Glutamatergic neuron (in vitro differentiated cells): ENCODE data around the gene MAP4K5. TPM values are rescaled to one million over a fixed set of nuclear protein-coding genes. Genes with fewer than 3 reads are reported as not detected.

ENCODE experiments used
- DNase-seq: peaks from one replicate; pipeline ENCODE4 v3.0.0; 2022
- H3K27ac Mint-ChIP-seq: one replicate; pipeline ENCODE4 v1.8.0; 2020; ENCODE audit warnings: mild to moderate bottlenecking, mixed read lengths, inconsistent platforms; ENCODE audit not compliant: unreplicated experiment
- H3K27me3 Mint-ChIP-seq: one replicate; pipeline ENCODE4 v1.8.0; 2020; ENCODE audit warnings: mild to moderate bottlenecking, moderate library complexity, mixed read lengths, inconsistent platforms; ENCODE audit not compliant: unreplicated experiment
- H3K36me3 Mint-ChIP-seq: one replicate; pipeline ENCODE4 v1.8.0; 2020; ENCODE audit warnings: mild to moderate bottlenecking, mixed read lengths, inconsistent platforms; ENCODE audit not compliant: unreplicated experiment
- H3K4me1 Mint-ChIP-seq: one replicate; pipeline ENCODE4 v1.8.0; 2020; ENCODE audit warnings: mild to moderate bottlenecking, low read depth, mixed read lengths, inconsistent platforms; ENCODE audit not compliant: unreplicated experiment
- H3K4me3 Mint-ChIP-seq: one replicate; pipeline ENCODE4 v1.8.0; 2020; ENCODE audit warnings: mild to moderate bottlenecking, mixed read lengths, inconsistent platforms; ENCODE audit not compliant: unreplicated experiment
- H3K9me3 Mint-ChIP-seq: one replicate; pipeline ENCODE4 v1.8.0; 2020; ENCODE audit warnings: mild to moderate bottlenecking, moderate library complexity, mixed read lengths, inconsistent platforms; ENCODE audit not compliant: unreplicated experiment
- total RNA-seq: library from RNA; stranded (reverse); fragmentation: NEBNext Ultra II Directional; extraction: Animal tissue kit (Norgen Biotek cat#: 25700); gene quantifications from one replicate; pipeline ENCODE4 v1.2.1, GENCODE V29; 2021; ENCODE audit not compliant: unreplicated experiment
- TF ChIP-seq, protein P1 (sequence below): fragments of 200-600 bp; sonication (generic); IDR thresholded peaks from one replicate; pipeline ENCODE4 v1.5.0; 2021; ENCODE audit not compliant: partially characterized antibody, unreplicated experiment

MAP4K5 gene
- total RNA-seq, 1 donor from 2014 or later, result 99.5 TPM

DNA sequence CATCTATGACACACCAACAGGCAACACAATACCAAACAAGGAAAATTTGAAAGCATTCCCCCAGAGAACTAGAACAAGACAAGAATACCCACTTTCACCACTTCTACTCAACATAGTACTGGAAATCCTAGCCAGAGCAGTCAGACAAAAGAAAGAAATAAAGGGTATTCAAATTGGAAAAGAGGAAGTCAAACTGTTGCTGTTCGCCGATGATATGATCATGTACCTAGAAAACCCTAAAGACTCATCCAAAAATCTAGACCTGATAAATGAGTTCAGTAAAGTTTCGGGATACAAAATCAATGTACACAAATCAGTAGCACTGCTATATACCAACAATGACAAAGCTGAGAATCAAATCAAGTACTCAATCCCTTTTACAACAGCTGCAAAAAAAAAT lies 19.5 kb upstream of the MAP4K5 start:
- H3K9me3 Mint-ChIP-seq, result no peaks in the 10 kb centered on the region
- no peaks in the 10 kb centered on the region for H3K36me3 Mint-ChIP-seq
- H3K27ac Mint-ChIP-seq, result no peak overlapping the region
- H3K4me3 Mint-ChIP-seq, result no peak overlapping the region
- TF ChIP-seq, protein P1, sequence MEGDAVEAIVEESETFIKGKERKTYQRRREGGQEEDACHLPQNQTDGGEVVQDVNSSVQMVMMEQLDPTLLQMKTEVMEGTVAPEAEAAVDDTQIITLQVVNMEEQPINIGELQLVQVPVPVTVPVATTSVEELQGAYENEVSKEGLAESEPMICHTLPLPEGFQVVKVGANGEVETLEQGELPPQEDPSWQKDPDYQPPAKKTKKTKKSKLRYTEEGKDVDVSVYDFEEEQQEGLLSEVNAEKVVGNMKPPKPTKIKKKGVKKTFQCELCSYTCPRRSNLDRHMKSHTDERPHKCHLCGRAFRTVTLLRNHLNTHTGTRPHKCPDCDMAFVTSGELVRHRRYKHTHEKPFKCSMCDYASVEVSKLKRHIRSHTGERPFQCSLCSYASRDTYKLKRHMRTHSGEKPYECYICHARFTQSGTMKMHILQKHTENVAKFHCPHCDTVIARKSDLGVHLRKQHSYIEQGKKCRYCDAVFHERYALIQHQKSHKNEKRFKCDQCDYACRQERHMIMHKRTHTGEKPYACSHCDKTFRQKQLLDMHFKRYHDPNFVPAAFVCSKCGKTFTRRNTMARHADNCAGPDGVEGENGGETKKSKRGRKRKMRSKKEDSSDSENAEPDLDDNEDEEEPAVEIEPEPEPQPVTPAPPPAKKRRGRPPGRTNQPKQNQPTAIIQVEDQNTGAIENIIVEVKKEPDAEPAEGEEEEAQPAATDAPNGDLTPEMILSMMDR, result no peak
- no peak for DNase-seq
- H3K27me3 Mint-ChIP-seq, result no peaks in the 10 kb centered on the region
- no peaks in the 10 kb centered on the region for H3K4me1 Mint-ChIP-seq

DNA sequence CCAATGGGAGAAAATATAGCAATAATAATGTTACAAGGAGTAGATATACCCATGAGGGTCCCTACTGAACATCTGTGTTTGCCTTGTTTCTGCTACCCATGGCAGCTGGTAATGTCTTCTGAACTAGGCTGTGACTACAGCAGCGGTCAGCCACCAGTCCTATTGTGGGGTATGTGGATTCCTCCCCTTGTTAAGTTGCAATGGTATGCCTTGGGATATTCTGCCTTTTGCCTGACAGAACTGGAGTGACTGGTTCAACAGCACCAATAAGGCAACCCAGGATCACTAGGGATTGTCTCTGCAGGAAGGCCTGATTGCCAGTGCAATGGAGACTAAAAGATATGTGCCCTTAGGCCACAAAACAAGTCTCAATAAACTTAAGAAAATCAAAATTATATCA lies 17.9 kb upstream of the MAP4K5 start:
- no peak overlapping the region for H3K4me3 Mint-ChIP-seq
- no peak overlapping the region for H3K27ac Mint-ChIP-seq
- no peak for DNase-seq
- peaks cover 2% of the 10 kb centered on the region for H3K27me3 Mint-ChIP-seq
- TF ChIP-seq, protein P1, result no peak
- no peaks in the 10 kb centered on the region for H3K36me3 Mint-ChIP-seq
- H3K4me1 Mint-ChIP-seq, result no peaks in the 10 kb centered on the region
- H3K9me3 Mint-ChIP-seq, result no peaks in the 10 kb centered on the region

DNA sequence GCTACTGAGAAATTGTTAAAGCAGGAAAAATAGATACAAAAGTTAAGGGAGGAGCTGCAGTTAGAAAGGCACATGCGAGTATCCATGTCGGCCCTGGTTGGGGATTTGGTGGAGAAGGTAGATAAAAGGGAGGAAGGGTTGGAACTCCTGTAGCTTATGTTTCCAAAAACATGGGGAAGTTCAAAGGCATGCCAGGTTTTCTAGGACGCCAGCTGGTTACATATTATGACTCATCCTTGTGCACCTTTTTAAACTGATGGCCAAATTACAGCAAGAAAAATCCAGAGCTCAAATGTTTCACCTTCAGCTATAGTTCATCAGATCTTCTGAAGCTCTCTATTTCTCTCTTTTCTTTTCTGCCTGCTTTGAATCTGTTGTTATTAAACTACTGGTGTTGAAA lies 13.2 kb upstream of the MAP4K5 start:
- peaks cover 3% of the 10 kb centered on the region for H3K27me3 Mint-ChIP-seq
- TF ChIP-seq, protein P1, result no peak
- DNase-seq, result no peak
- H3K27ac Mint-ChIP-seq, result no peak overlapping the region
- no peak overlapping the region for H3K4me3 Mint-ChIP-seq
- H3K4me1 Mint-ChIP-seq, result no peaks in the 10 kb centered on the region
- H3K9me3 Mint-ChIP-seq, result no peaks in the 10 kb centered on the region
- H3K36me3 Mint-ChIP-seq, result no peaks in the 10 kb centered on the region

DNA sequence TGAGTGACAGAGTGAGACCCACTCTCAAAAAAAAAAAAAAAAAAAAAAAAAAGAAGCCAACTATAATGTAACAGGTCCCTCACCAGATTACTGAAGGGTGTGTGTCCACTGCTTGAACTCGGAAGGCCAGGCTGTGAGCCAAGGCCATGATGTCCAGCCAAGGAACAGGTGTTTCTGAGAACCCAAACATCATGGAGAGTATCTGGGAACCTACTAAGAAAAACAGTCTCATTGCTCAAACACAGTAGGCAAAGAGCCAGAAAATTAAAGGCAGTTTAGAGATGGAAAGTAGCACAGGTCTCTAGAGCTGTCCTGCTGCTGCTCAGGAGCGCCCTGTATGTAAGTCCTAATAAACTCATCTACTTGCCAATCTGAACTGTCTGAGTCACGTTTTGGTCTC lies 12.5 kb upstream of the MAP4K5 start:
- H3K4me1 Mint-ChIP-seq, result no peaks in the 10 kb centered on the region
- no peak overlapping the region for H3K4me3 Mint-ChIP-seq
- no peak for DNase-seq
- no peaks in the 10 kb centered on the region for H3K36me3 Mint-ChIP-seq
- no peaks in the 10 kb centered on the region for H3K9me3 Mint-ChIP-seq
- TF ChIP-seq, protein P1, result no peak
- peaks cover 3% of the 10 kb centered on the region for H3K27me3 Mint-ChIP-seq
- H3K27ac Mint-ChIP-seq, result no peak overlapping the region

DNA sequence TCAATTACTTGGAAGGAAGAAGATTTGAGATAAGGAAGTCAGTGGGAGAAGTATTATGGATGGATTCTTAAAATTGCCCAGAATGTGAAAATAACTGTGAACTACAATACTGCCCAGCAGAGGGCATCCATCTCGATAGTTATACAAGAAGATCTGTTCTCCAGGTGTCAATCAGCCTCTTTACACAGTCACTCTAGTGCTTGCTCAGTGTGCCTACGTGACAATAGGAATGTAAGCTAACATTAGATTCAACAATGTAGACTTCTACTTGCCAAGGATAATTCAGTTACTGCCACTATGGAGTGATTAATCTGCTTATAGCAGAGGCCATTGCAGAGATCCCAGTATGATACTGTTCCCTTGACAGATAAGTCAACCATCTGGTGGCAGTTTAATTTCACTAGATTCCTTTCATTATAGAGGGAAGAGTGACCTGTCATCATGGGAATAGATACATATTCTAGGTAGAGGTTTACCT lies 10.6 kb upstream of the MAP4K5 start:
- DNase-seq, result no peak
- Mint-ChIP-seq H3K27ac (no peak overlapping the region), H3K27me3 (peaks cover 5% of the 10 kb centered on the region), H3K4me1 (no peaks in the 10 kb centered on the region), H3K4me3 (no peak overlapping the region), H3K9me3 (peaks cover 2% of the 10 kb centered on the region), H3K36me3 (peaks cover 4% of the 10 kb centered on the region)
- TF ChIP-seq, protein P1, result peak; percentile 66
